HG03558 (cell line): Measurements from ENCODE around the gene OTOP3.
"Not testable (repeated sequence)": the region's sequence is repeated elsewhere in the genome, so short reads cannot be mapped to it uniquely, and the experiment has no call there.

Experiments
- ATAC-seq: cut with Tn5 transposase; IDR thresholded peaks from one replicate; pipeline ENCODE4 v1.9.1; 2021; ENCODE audit warnings: moderate number of reproducible peaks; ENCODE audit not compliant: unreplicated experiment; ENCODE audit errors: extremely low read depth

Gene OTOP3, protein sequence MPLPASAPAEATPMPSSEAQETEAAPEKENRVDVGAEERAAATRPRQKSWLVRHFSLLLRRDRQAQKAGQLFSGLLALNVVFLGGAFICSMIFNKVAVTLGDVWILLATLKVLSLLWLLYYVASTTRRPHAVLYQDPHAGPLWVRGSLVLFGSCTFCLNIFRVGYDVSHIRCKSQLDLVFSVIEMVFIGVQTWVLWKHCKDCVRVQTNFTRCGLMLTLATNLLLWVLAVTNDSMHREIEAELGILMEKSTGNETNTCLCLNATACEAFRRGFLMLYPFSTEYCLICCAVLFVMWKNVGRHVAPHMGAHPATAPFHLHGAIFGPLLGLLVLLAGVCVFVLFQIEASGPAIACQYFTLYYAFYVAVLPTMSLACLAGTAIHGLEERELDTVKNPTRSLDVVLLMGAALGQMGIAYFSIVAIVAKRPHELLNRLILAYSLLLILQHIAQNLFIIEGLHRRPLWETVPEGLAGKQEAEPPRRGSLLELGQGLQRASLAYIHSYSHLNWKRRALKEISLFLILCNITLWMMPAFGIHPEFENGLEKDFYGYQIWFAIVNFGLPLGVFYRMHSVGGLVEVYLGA

DNA sequence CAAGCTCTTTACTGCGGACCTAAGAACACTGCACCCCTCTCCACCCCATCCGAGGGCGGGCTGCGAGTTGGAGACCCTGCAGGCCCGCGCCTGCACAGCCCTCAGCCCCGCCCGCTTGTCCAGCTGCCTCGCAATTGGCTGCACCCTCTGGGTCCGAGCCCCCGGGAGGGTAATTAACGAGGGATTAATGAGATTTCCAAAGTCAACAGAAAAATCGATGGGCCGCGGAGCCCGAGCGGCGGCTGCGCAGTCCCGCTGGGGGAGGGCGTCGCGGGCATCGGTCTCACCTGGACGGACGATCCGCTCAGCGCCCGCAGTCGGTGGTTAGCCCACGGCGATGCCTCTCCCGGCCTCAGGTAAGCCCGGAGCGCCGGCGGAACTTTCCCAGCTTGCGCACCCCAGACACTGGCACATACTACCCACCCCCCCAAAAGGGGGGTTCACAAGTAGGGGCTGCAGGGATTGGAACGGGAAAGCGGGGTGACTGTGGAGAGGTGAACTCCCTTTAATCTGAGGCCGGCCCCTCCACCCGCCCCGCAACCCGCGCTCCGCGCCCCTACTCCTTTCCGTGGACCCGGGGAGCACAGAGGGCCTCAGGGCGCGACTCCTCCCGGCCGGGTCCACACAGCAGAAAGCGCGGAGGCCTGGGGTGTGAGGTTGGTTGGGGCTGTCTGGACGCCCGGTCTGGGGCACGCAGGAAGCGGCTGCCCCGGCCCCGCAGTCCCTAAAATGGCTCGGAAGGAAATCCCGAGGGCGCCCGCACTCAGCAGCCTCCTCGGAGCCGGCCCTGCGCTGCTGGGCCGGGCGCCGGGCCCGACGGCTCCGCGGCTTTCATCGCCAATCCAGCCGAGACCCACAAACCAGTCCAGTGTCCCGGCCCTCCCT is at the start of gene OTOP3:
Gene OTOP3 (plus strand): TSS at position 314 of the 885 bp plus-strand sequence. CDS start 24 bp downstream, at position 338.
- no peak for ATAC-seq

DNA sequence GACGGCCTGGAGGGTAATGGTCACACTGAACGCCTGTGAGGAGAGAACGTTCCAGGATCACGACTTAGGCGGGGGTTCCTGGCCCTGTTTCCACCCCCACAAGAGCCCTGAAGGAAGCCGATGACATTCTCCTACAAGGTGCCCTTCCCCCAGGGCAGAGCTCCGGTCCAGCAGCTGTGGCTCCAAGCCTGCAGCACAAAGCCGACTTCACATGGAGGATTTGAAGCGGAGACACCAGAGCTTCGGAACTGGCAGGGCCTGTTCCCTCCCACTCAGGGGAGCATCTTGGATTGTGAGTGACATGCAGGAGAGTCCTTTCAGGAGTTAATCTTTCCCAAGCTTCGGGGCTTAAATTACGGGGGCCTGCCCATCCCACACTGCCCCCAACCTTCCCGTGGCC is 47.2 kb upstream of the OTOP3 start:
- no peak for ATAC-seq

DNA sequence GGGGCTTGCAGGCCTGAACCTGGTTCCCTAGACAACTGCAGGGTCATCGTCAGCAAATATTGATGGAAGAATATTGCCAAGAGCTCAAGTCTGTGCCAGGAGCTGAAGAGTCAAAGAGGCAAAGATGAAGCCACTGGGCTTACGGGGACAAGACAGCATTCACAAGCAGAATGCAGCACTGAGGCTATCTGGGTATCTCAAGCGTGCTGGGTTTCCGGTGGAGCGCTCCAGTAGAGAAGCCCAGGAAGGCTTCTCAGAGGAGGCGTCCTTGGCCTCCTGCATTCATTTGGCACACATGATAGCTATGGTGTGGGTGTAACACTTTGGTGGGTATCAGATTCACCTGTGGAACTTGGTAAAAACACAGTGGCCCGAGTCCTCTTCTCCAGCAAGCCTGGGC is 45.1 kb upstream of the OTOP3 start:
- ATAC-seq = no peak

DNA sequence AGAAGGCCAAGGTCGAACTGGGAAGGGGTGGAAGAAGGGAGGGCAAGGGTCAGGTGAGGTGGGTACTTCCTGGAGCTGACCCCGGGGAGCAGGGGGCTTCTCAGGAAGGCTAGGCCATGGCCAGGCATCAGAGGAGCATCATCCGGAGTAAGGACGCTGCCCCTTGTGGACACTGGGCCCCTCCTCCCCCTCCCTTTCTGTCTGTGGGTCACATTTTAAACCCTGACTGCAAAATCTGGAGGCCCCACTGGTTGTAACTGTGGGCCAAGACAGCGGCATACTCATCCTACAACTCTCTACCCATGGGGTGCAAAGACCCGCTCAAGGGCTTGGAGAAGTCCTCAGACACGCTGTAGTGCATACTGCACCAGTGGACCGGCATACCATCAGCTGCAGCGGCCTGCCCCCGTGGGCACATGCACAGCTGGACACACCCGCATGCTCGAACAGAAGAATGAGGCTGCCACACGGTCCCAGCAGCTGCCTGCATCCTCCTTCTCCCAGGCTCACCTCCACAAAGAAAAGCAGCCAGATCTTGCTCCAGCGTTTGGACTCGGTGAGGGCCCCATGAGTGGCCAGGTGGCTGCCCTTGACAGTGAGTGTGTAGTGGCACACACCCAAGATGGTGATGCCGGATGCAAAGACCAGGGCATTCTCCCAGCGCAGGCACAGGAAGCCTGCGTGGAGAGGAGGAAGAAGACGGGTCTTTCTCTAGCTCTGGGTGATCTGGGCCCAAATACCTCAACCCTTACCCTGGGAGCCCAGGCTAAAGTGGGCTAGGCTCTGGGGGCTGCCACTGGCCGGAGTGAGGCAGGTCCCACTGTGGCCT is 43.5 kb upstream of the OTOP3 start:
- no peak for ATAC-seq

DNA sequence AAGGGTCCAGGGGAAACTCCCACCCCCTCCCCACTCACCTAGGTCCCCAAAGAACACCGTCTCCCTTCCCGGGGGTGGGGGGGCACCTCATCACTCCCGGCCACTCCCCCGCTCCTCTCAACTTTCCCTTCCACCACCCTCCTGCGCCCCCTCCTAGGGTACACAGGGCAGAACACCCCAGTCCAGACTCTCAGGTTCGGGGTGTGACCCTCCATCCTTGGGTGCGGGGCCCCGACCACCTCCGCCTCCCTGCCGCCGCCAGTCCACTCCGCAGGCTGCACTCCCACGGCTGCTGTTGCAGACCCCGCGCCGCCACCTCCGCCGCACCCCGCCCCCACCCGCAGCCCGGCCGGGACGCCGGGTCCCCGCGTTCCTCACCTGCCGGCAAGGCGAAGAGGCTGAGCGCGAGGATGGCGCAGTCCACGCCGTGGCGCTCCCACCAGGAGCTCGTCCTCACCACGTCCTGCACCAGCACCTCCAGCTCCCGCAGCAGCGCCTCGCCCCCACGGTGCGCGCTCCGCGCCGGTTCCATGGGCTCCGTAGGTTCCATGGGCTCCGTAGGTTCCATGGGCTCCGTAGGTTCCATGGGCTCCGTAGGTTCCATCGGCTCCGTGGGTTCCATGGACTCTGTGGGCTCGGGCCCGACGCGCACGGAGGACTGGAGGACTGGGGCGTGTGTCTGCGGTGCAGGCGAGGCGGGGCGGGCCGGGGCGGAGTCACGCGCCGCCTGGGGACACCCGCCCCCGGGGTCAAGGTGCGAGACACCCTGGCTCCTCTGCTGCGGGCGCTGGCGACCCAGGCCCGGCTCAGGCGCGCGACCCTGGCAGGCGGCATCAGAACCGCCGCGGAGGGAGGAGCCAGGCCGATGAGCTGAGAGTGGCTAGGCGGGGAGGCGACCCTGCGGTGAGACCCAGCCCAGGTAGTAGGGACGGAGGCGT is 42.5 kb upstream of the OTOP3 start, which contains the start of gene FADS6:
Gene FADS6 (minus strand): TSS at position 660 of the 938 bp plus-strand sequence. CDS start 38 bp downstream, at position 622.
- no peak for ATAC-seq

DNA sequence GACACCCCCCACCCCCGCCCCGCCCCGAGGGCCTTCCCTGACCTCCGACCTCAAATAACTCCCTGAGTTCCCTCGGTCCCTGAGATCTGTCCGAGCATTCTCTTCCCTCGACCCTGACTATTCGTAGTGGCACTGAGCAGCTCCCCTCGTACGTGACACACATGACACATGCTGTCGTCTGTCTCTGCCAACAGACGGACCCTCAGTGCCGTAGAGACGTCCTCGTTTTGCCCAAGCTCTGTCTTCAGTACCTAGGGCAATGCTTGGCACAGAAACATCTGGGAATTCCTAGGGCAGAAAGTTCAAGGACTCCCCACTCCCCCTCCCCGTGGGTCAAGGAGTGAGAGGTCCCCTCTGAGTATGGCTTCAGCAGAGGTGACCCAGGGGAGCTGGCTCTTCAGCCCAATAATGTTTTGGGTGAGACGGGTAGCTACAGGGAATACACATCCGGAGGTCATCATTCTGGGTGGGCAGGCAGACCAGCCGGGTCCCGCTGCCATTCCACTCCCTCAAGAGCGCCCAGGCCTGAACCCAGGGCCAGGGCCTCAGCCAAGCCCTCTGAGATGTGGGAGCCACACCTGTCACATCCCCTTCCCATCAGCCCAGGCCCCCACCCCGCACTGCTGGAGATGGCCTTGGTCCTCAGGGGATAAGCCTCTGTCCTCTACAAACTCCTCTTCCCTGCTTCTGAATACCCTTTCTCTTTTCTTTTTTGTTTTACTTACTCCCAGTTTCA is 41.6 kb upstream of the OTOP3 start:
- ATAC-seq = no peak

DNA sequence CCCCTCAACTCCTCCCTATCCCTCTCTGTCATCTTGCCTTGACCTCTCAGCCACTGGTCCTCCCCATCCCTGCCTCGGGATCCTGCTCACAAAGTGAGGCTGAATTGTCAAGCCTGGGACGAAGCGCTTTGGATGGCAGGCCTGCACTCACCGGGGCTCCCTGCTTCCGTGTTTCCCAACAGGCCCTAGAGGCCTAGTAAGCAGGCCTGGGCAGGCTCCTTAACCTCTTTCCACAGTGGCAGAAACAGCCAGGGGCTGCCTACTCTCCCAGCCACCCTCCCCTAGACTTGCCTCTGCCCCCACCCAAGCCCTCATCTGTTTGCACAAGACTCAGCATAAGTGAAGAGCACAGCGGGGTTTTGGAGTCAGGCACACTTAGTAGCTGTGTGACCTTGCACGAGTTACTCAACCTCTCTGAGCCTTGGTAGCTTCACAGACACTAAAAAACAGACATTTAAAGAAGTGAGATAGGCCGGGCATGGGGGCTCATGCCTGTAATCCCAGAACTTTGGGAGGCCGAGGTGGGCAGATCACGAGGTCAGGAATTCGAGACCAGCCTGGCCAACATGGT is 37.2 kb upstream of the OTOP3 start:
- no peak for ATAC-seq

DNA sequence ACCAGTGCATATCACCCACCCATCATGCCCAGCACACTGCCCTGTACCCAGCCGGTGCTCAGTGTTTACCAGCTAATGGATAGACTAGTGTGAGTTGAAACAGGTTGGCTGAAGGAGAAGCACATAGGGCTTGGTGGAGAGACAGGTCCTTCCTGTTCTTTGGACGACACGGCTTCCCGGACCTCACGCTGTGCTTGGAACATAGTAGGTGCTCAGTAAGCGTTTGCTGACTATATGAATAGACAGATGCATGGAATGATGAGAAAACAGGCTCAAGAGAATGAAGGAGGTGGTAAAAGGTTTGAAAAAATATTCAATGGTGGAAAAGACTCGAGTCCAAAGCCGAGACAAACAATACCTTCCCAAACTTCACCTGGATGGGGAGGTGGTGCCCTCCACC is 35.5 kb upstream of the OTOP3 start:
- no peak for ATAC-seq

DNA sequence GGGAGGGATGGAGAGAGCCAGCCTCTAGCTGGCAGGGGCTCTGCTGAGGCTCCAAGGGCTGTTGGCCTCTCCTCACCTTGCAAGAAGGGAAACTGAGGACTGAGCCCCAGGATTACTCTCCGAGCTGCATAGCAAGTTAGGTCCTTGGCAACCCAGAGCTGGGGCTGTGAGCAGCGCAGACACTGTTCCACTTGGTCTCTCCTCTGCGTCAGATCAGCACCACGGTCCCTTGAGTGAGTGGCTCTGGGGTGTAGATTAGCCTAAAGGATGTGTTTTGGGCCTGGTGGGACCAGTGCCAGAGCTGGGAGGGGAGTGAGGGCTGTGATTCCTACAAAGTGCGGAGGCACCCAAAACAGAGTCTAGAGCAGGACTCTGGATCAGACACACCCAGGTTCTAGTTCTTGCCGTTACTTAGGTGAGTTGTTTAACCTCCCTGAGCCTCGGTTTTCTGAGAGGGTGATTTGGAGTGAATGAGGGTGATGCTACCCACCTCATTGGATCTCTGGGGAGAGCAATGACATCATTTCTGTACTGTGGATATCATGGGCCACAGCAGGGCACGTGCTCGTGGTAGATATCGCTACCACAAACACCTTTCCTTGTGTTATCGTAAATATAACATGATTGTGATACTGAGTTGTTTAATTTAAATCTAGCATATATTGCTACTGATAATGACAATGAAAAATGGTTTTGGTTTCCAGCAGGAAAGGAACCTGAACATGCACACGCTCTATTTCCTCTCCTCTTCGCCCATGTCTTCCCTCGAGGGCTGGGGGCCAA is 34.2 kb upstream of the OTOP3 start:
- ATAC-seq = no peak

DNA sequence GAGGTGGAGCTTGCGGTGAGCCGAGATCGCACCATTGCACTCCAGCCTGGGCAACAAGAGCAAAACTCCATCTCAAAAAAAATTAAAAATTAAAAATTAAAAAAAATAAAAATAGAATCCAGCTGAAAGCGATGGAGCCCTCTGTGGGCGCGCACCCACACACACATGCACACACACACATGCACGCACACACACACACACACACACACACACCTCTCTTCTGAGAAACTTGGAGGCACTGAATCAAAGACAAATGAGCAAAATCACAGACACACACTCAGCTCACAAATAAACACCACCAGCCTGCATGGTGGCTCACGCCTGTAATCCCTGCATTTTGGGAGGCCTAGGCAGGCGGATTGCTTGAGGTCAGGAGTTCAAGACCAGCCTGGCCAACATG is 32.7 kb upstream of the OTOP3 start:
- no peak for ATAC-seq

DNA sequence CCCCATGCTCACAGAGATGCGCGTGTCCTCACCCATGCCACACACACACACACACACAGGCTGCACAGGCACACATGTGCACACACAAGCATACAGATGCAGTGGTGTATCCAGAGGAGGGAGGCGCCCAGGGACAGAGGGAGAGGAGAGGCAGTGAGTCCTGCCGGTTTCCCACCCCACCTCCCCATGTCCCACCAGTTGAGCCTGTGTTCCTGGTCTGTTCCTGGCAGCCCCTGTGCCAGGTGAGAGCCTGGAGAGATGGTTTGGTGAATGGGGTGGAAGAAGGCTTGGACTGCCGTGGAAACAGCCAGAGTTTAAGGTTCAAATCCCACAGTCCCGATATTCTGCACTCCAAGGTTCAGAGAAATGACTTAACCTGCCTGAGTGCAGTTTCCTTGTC is 32.0 kb upstream of the OTOP3 start:
- ATAC-seq = no peak

DNA sequence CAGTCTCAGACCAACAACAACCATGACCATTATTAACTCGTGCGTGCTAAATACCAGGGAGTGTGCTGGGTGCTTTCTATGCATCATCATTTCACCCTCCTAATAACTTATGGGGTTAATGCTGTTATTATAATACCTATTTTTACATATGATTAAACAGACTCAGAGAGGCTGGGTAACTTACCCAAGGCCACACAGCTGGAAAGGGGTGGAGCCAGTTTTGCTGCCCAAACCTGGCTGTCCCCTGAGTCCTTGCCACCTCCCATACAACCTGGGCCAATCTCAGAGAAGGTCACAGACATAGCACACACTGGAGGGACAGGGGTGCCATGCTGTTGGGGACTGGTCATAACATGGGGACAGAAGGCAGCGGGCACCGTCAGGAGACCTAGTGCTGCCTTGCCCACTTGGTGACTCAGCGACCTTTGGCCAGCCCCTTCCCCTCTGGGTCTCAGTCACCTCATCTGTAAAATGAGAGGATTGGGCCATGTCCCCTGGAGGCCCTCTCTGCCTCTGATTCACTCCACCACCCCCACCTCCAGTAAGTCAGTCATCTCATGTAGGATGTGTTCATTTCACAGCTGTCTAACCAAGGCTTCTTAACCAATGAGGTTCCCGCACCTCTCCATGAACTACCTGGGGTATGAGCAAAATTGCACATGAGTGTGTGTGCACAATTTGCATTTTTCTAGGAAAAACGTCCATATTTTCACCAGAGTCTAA is 30.9 kb upstream of the OTOP3 start:
- no peak for ATAC-seq

DNA sequence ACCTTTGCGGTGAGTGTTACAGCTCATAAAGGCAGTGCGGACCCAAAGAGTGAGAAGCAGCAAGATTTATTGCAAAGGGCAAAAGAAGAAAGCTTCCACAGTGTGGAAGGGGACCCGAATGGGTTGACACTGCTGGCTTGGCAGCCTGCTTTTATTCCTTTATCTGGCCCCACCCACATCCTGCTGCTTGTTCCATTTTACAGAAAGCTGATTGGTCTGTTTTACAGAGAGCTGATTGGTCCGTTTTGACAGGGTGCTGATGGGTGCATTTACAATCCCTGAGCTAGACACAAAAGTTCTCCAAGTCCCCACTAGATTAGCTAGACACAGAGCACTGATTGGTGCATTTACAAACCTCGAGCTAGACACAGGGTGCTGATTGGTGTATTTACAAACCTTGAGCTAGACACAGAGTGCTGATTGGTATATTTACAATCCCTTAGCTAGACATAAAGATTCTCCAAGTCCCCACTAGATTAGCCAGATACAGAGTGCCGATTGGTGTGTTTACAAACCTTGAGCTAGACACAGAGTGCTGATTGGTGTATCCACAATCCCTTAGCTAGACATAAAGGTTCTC is 29.4 kb upstream of the OTOP3 start:
- not testable (repeated sequence) for ATAC-seq

DNA sequence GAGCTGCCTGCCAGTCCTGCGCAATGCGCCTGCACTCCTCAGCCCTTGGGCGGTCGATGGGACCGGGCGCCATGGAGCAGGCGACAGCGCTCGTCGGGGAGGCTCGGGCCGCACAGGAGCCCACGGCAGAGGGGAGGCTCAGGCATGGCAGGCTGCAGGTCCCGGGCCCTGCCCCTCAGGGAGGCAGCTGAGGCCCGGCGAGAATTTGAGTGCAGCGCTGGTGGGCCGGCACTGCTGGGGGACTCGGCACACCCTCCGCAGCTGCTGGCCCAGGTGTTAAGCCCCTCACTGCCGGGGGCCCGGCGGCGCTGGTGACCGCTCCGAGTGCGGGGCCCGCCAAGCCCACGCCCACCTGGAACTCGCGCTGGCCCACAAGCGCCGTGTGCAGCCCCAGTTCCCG is 28.7 kb upstream of the OTOP3 start:
- no peak for ATAC-seq

DNA sequence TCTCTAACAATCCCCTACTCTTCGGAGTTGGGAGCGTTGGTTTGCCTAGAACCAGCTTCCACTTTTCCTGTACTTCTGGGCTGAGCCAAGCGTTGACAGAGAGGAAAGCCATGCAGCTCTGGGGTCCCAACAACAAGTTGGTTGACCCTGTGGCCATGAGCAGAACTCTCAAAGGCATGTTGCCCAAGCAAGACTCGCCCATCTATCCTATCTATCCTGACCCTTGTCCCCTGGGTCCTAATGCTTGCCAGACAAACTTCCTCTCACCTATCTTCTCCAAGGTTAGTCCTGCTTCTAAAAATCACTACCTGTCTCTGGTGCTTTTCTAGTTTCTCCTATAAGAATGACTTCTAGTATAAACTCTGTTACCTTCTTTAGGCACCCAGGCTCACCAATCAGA is 26.6 kb upstream of the OTOP3 start:
- not testable (repeated sequence) for ATAC-seq

DNA sequence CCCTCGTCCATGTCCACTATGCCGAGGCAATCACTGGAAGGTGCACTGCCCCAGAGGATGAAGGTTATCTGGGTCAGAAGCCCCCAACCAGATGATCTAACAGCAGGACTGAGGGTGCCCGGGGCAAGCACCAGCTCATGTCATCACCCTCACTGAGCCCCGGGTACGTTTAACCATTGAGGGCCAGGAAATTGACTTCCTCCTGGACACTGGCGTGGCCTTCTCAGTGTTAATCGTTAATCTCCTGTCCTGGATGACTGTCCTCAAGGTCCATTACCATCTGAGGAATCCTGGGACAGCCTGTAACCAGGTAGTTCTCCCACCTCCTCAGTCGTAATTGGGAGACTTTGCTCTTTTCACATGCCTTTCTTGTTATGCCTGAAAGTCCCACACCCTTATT is 24.3 kb upstream of the OTOP3 start:
- ATAC-seq = not testable (repeated sequence)
